GM21447 (cell line): ENCODE data around the gene MED12.

ENCODE experiments used
- ATAC-seq: cut with Tn5 transposase; IDR thresholded peaks from one replicate; pipeline ENCODE4 v1.9.1; 2021; ENCODE audit not compliant: unreplicated experiment

The MED12 gene

GRCh38 chrX:71107245-71107644 lies 11.2 kb upstream of the MED12 start:
- no peak for ATAC-seq

- no peak for ATAC-seq
These were observed 10.5 kb upstream of the MED12 start for GRCh38 chrX:71107762-71108360.

DNA sequence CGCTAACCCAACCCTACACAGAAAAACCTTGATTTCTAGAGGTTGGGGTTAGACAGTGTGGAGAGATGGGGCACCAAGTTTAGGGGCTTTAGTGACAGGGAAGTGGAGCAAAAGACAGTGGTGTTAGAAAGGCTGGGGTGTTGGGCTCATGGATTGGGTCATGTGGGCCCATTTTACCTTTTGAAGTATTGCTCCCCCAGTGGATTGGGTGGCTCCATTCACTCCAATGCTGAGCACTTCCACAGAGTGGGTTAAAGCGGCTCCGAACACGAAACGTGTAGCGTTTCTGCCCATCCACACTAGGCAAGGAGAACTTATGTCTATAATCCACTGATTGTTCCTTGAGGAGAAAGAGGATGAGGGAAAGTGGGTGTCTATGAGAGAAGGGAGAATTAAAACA lies 9.3 kb upstream of the MED12 start:
- no peak for ATAC-seq

GRCh38 chrX:71111141-71111843 lies 7.1 kb upstream of the MED12 start, which contains the start of gene IL2RG:
Gene IL2RG, minus strand, starts transcription at chrX:71111577. Its CDS starts 38 bp downstream, at chrX:71111539.
- ATAC-seq = peak; percentile 91

- ATAC-seq = peak; percentile 39
These were observed 6.4 kb upstream of the MED12 start for GRCh38 chrX:71111921-71112431.

GRCh38 chrX:71117358-71117757 lies 1.0 kb upstream of the MED12 start:
- no peak for ATAC-seq

DNA sequence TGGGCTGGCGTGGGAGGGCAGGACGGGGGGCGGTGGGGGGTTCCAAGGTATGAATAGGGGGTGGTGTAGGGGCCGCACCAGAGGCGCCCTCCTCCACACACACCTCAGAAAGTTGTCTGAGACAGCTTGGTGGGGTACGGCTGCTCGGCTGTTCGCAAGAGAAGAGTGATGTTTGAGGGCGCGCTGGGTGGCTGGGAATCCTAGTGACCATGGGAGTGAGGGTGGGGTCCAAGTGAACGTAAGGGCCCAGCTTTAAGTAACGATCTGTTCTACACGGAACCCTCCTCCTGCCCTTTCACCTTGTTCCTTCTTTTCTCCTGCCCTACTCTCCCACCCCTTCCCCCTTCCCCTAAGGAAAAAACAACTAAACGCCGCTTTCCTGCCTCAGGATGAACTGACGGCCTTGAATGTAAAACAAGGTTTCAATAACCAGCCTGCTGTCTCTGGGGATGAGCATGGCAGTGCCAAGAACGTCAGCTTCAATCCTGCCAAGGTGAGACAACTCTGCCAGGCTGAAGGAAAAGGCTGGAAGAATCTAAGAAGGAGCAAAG lies 664 bp downstream of the MED12 start:
- ATAC-seq = peak; percentile 10

DNA sequence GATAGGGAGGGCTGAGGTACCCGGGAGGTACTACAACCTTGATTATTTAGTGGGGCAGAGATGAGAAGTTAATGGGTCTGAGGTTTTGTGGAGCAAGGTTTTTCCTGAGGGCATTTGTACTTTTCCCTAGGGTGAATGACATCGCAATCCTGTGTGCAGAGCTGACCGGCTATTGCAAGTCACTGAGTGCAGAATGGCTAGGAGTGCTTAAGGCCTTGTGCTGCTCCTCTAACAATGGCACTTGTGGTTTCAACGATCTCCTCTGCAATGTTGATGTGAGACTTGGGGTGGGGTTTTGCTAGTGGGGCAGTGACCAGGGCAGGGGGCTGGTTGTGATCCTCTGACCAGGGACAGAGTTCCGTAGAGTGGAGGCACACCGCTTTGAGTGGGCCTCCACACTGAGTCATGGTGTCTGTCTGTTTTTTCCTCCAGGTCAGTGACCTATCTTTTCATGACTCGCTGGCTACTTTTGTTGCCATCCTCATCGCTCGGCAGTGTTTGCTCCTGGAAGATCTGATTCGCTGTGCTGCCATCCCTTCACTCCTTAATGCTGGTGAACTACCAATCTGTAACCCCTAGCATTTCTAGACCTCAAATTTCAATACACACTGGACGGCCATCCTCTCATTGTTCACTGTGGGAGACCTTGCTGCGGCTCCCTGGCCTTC lies 9.9 kb downstream of the MED12 start:
- no peak for ATAC-seq

DNA sequence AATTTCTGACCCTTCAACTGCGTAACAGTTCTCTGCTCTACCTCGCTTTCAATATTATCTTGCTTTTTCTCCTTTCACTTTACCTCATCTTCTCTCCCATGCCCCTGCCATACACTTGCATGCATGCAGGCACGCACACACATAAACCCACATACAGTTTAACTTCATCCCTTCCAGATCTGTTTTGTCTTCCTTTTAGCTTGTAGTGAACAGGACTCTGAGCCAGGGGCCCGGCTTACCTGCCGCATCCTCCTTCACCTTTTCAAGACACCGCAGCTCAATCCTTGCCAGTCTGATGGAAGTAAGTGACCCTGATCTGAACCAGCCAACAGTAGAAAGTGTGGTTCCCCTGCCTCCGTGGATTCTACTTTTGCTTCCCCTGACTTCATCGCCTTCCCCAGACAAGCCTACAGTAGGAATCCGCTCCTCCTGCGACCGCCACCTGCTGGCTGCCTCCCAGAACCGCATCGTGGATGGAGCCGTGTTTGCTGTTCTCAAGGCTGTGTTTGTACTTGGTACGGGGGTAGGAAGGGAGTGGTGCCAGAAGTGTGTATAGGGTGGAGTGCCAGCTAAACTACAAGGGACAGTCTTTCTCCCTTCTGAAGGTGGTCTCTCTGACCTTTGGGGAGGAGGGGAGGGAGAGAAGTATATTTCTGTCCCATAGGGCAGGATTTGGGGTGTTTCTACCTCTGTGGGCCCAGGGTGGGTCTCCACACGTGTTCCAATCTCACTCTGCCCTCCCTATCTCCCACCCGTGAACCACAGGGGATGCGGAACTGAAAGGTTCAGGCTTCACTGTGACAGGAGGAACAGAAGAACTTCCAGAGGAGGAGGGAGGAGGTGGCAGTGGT lies 10.7 kb downstream of the MED12 start:
- ATAC-seq = peak; percentile 65

GRCh38 chrX:71131510-71131909 lies 13.1 kb downstream of the MED12 start:
- ATAC-seq = no peak

GRCh38 chrX:71140440-71140839 lies 22.0 kb downstream of the MED12 start:
- ATAC-seq = no peak

- ATAC-seq = no peak
These were observed 25.1 kb downstream of the MED12 start for GRCh38 chrX:71143508-71143907.

DNA sequence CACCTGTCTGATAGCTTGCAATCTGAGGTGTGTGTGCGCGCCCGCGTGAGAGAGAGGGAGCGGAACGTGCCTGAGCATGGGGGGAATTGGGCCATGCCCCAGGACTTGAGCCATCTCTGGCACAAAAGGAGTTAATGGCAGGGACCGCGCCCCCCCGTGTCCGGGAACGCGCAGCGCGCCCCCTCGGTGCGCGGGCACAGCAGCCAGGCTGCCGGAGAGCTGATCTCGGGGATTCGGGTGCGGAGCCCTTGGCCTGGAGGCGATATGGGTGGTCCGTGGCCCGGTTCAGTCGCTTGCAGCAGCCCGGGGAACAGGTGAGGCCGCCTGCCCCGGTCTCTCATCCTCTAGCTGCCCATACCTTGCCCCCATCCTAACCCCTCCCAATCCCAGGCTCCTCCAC lies 26.3 kb downstream of the MED12 start, which contains the start of gene NLGN3:
NLGN3 (plus strand) TSS at position 191 of the 400 bp plus-strand sequence. CDS start 2,909 bp downstream, outside the sequence.
- no peak for ATAC-seq

GRCh38 chrX:71147496-71148277 lies 29.3 kb downstream of the MED12 start:
- ATAC-seq = no peak

- no peak for ATAC-seq
These were observed 29.9 kb downstream of the MED12 start for GRCh38 chrX:71148278-71148663.

- ATAC-seq = no peak
These were observed 33.0 kb downstream of the MED12 start for GRCh38 chrX:71151366-71151765.

- no peak for ATAC-seq
These were observed 35.8 kb downstream of the MED12 start for GRCh38 chrX:71154196-71154595.

DNA sequence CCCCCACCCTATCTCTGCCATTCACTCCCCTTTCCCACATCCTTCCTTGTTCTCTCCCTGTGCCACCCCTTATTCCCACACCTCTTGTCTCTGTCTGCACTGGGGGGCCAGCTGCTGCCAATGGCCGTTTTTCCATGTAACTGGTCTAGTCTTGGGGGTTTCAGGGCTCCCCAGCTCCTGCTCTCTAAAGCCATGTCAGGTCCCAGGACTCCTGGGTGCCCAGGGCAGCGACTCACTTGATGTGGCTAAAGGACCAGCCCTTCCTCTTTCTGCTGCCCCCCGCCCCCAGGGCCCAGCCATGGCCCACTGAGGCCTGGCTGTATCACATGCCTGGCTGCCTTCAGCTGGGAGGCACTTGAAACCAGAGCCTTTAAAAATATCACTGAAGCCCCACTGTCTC lies 36.2 kb downstream of the MED12 start:
- no peak for ATAC-seq

- ATAC-seq = no peak
These were observed 40.2 kb downstream of the MED12 start for GRCh38 chrX:71158603-71159002.

- ATAC-seq = no peak
These were observed 40.9 kb downstream of the MED12 start for GRCh38 chrX:71159335-71159734.
